GM20431 (cell line): ENCODE measurements around the gene EMID1.

Experiments
- in situ Hi-C: fragments of 300-500 bp; cut with MseI, MboI; formaldehyde crosslinking; loops from one replicate; pipeline ENCODE4 v1.15.0; 2020; ENCODE audit warnings: low sequenced_read_pairs; ENCODE audit not compliant: unreplicated experiment

The EMID1 gene

DNA sequence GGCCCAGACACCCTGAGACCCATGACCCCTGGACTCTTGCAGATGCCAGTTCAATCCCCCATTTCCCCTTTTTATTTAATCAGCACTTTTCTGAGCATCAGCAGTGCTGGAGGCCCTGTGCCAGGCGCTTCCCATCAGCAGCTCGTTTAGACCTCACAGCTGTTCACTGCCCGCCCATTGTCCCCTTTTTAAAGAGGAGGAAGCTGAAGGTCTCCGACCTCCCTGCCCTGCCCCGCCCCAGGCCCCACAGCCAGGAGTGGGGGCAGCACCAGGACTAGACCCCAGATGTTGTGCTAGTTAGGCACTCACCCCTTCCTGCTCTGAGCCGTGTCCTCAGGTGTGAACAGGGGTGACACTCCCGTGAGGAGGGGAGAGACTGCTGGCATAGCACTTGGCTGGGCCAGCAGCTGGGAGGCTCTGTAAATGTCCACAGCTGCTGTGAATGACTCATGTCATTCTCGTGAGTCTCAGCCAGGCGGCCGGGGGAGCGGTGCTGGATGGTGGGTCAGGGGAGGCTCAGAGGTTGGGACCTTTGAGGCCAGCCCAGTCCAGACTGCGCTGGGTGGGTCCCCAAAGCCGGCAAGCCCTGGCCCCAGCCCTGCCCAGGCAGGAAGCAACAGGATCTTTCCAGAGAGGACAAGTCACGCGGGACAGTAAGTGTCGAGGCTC lies 19.9 kb downstream of the EMID1 start:
- in situ Hi-C loops = loop anchor here (25.0 kb wide), 1 partner anchor 613 kb away; no protein-coding TSS in a partner anchor

DNA sequence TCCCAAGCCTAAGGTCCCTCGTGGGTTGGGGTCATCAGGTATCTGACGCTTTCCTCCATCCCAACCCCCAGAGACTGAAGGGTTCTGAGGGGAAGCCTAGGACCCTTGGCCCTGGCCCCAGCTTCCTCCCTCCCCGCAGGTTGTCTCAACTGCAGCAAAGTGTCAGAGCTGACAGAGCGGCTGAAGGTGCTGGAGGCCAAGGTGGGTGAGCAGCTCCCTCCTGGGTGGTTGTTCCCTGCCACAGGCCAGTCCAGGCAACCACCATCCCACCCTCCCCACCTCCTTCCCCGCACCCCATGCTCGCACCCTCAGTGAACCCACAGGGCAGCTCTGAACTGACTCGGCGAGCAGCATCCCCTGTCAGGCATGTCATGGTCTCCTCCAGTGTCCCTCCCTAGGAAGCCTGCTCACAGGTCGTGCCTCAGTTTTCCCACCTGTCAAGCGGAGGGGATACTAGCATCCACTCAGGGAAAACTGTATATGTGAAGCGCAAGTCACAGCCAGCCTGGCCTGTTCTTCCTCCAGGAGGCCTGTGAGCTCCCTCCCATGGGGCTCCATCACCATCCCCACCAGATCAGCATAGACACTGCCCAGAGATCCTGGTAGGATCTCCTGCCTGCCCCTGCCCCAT lies 20.8 kb downstream of the EMID1 start:
- in situ Hi-C loops = loop anchor here (25.0 kb wide), 1 partner anchor 614 kb away; no protein-coding TSS in a partner anchor

DNA sequence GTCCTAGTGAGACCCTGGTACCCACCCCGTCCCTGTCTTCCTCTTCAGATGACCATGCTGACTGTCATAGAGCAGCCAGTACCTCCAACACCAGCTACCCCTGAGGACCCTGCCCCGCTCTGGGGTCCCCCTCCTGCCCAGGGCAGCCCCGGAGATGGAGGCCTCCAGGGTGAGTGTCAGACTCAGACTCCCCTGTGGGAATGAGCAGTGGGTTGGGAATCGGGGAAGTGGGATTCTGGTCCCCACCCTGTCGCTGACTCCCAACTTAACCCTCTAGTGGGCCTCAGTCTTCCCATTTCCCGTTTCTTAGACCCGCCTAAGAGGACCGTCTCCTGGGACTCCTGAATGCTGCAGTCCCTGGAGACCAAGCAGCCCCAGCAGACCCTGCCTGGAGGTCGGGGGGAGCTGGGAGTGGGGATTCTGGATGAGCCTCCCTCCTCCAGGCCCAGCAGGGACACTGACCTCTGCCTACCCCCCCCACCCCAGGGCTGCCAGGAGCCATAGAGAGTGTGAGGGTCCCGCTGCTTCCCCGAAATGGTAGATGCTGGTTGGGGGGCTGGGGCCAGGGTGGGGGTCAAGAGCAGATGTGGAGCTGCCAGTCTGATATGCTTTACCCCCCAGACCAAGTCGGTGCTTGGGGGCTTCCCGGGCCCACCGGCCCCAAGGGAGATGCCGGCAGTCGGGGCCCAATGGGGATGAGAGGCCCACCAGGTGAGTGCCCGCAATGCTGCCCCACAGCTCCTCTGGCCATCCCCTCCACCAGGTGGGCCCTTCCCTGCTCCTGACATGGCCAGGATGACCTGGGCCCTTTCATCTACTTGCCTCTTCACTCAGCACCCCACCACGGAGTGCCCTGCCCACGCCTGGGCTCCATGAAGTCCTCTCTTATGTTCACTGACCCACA lies 25.5 kb downstream of the EMID1 start:
- in situ Hi-C loops = loop anchor here (25.0 kb wide), 1 partner anchor 619 kb away; no protein-coding TSS in a partner anchor

DNA sequence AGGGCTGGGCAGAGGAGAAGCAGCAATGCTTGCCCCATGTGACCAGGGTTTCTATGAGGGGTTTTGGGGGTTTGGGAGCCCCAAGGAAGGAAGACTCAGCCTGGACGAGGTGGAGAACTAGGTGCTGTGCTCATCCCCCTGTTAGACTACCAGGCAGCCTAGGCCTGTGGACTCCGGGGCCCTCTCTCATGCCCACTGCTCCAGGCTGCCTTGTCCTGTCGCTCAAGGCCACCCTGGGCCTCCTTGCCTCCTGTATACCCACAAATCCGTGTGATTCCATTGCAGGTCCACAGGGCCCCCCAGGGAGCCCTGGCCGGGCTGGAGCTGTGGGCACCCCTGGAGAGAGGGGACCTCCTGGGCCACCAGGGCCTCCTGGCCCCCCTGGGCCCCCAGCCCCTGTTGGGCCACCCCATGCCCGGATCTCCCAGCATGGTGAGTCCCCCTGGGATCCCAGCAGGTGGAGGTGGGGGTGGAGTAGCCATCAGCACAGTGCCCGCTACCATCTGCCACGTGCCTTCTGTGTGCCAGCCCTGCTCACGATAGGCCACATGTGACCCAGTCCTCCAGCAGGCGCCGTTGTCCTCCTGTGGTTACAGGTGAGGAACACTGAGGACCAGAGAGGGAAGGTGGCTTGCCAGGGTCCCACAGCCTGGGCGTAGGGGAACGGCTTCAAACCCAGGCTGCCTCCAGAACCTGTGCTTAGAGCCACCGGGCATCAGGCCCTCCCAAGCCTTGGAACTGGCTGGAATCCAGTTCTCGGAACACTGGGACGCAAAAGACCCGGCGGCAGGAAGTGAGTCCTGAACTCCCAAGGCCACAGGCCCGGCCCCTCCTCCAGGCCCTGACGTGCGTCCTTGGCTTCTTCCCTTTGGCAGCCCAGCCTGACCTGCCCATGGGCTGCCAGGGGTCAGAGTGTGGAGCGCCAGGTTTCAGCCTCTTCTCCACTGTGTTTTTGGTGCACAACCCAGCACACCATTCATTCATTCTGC lies 26.6 kb downstream of the EMID1 start:
- in situ Hi-C loops = loop anchor here (25.0 kb wide), 1 partner anchor 620 kb away; no protein-coding TSS in a partner anchor

DNA sequence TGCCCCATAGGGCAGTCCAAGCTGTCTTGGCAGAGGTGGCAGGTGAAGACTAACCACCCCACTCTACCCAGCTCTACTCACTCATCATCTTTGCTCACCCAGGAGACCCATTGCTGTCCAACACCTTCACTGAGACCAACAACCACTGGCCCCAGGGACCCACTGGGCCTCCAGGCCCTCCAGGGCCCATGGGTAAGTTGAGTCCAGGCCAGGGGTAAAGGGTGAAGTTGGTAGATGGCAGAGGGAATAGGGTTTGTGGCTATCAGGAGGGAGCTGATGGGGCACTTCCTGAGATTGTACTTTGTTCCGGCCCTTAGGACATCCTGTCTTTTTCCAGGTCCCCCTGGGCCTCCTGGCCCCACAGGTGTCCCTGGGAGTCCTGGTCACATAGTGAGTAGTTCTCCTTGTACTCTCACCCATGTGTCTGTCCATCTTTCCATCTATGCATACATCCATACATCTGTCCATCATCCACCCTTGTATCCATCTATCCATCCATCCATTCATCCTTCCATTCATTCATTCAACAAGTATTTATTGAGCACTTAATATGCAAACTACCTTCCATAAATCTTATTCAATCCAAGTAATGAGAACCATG lies 27.7 kb downstream of the EMID1 start:
- in situ Hi-C loops = loop anchor here (25.0 kb wide), 1 partner anchor 621 kb away; no protein-coding TSS in a partner anchor

DNA sequence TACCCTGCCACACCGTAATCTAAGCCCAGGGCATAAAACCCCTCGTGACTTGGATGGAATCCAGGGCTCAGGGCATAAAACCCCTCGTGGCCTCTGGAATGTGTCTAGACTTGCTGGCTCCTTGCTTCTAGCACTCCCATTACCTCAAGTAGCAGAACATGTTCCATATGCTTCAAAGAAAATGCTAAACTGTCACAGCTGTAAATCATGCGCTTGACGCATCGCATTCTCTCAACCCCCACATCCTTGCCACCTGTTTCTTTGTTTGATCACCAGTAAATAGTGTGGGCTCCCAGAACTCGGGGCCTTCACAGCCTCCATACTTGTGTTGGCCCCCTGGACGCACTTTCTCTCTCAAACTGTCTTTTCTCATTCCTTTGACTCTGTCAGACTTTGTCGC lies 34.8 kb downstream of the EMID1 start:
- in situ Hi-C loops = loop anchor here (25.0 kb wide), 1 partner anchor 628 kb away; no protein-coding TSS in a partner anchor

DNA sequence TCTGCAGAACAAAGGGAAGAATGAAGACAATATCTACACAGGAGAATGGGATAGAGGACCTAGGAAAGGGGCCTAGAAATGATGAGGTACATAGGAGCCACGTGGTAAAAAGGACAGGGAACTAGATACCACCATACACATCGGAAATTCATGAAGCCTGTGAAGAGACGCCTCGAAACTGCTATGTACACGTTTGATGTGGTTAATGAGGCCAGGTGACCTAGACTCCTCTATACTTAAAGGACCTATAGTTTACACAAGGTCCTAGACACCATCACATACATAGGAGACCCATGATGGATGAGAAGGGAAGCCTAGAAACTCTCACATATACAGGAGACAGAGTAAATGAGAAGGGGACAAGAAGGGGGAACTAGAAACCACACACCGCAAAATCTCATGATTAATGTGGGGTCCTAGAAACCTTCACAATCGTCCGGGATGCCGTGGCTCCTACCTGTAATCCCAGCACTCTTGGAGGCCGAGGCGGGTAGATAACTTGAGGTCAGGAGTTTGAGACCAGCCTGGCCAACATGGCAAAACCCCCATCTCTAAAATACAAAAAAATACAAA lies 38.3 kb downstream of the EMID1 start:
- in situ Hi-C loops = loop anchor here (25.0 kb wide), 1 partner anchor 632 kb away; no protein-coding TSS in a partner anchor

DNA sequence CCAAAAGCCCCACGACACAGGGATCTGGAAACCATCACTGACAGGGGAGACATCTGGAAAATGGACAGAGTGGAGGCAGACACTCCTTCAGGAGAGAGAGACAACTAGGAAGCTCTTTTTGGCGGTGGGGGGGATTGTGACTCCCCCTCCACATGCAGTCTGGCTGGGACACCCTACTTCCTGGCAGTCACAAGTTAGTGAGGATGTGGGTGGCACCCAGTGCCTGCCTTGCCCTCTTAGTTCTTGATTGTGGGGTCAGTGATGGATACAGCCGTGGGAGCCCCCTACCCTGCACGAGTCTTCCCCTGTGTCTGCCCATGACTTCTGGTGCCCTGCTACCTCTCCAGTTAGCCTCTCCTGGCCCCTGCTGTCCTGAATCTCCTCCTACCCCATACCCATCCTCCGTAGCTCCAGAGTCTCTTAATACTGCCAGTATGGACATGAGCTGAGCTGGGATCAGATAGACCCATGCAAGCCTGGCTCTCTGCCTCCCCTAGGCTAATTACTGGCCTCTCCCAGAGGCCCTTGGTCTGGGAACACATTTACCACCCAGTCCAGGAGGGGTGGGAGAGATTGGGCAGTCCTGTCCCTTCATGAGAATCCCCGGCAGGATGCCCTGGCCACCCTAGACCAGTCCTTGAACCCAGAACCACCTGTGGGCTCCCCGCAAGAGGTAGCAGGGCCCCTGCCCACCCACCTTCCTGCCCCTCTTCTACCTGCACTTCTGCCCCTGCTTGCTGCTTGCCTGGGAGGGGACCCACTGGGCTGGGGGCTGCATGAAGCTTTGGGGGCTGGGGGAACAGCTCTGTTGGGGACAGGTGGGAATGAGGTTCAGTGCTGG lies 39.3 kb downstream of the EMID1 start:
- in situ Hi-C loops = loop anchor here (25.0 kb wide), 1 partner anchor 633 kb away; no protein-coding TSS in a partner anchor

DNA sequence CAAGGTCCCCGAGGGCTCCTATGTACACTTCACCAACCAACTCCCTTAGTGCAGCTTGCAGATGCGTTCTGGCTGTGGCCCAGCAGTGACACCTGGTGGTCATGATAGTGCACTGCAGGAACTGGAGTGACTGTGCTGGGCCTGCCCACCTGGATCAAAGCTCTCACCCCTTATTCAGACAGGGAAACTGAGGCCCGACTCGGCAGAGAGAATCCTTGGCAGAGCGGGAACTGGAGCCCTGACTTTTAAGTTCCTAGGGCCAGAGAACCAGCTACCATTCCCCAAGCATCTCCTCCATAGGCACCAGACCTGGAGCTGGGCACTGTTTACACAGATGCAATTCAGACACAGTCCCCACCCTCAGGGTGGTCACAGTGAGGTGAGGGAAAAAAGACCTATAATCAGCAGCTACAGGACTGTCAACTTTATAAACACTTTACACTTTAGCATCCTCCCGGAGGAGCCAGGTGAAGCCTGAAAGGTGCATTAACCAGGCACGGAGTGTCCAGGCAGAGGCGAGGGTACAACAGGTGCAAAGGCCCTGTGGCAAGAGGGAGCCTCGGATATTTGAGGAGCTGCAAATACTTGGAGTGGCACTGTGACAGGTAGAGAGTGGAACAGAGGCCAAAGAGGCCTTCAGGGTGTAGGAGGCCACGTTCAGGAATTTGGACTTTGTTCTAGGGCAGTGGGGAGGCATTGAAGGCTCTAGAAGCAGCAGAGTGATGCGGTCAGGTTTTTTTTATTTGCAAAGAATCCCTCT lies 40.1 kb downstream of the EMID1 start:
- in situ Hi-C loops = loop anchor here (25.0 kb wide), 1 partner anchor 634 kb away; no protein-coding TSS in a partner anchor

DNA sequence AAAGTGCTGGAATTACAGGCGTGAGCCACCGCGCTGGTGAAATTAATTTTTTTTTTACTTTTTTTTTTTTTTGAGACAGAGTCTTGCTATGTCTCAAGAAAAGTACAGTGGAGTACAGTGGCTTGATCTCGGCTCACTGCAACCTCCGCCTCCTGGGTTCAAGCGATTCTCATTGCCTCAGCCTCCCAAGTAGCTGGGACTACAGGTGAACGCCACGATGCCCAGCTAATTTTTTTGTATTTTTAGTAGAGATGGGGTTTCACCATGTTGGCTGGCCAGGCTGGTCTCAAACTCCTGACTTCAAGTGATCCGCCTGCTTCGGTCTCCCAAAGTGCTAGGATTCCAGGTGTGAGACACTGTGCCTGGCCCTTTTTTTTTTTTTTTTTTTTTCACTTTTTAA lies 42.2 kb downstream of the EMID1 start:
- in situ Hi-C loops = loop anchor here (25.0 kb wide), 1 partner anchor 636 kb away; no protein-coding TSS in a partner anchor

DNA sequence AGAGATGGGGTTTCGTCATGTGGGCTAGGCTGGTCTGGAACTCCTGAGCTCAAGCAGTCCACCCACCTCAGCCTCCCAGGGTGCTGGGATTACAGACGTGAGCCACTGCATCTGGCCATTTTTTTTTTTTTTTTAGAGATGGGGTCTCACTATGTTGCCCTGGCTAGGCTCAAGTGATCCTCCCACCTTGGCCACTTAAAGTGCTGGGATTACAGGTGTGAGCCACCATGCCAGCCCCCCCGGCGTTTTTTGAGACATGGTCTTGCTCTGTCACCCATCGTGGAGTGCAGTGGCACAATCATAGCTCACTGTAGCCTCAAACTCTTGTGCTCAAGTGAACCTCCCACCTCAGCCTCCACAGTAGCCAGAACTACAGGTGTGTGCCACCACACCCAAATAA lies 45.6 kb downstream of the EMID1 start:
- in situ Hi-C loops = no loop called here

DNA sequence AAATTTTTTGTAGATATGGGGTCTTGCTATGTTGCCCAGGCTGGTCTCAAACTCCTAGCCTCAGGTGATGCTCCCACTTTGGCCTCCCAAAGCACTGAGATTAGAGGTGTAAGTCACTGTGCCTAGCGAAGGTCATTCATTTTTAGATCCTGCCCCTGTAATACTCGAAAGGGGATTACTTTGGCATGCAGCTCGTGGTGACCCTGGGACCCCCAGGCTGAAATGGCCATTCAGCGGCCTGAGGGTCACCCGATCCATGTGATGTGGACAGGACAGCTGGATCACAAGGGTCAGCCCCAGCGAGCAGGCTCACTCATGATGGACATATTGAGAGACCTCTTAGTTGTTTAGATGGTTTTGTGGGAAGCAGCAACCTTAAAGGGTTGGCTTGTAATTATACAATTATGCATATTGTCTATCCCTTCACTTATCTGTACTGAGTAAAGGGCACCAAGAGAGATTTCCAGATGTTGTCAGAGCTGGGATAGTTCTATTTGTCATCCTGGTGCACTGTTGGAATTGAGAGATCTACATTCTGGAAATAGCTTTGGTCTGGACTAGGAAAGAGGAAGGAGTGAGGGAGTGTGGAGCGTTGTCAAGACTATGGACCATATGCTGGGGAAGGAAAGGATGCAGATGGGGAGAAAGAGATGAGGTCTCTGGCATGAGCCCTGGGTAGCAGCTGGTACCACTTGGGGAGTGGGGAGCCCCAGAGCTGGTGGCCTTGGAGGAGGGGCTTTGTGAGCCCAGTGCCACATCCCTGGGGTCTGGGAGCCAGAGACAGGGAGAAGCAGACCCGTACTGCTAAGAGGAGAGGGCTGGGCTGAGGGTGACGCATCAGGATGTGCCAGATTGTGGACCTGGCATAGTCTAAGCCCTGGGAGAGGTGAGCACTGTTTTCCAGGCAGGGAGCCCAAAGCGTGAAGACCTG lies 46.5 kb downstream of the EMID1 start:
- in situ Hi-C loops = no loop called here

DNA sequence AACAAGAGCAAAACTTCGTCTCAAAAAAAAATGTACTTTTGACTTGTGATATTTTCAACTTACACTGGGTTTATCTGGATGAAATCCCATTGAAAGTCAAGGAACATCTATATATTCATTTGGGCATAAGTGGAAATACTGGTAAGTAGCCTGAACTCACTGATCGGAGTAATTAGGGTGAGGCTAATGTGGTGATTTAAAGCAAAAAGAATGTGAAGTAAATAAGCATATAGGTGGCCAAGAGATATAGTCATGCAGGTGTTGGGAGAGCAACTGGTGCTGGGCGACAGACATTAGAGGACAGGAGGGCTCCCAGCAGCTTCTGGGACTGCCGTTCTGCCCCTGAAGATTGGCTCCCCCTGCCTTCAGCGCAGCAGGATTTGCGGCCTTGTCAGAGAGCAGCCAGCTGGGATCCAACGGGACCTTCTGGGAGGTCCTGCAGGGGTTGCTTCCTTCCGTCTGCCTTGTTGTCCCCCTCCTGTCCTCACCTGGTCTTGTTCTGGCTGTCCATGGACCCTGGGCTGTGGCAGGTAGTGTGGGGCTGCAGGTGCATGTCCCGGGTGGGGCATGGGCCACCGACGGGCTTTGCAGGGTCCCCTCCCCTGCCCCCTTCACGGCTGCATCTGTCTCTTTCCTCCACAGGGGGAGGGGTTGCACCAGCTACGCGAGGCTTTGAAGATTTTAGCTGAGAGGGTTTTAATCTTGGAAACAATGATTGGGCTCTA lies 48.0 kb downstream of the EMID1 start:
- in situ Hi-C loops = no loop called here

DNA sequence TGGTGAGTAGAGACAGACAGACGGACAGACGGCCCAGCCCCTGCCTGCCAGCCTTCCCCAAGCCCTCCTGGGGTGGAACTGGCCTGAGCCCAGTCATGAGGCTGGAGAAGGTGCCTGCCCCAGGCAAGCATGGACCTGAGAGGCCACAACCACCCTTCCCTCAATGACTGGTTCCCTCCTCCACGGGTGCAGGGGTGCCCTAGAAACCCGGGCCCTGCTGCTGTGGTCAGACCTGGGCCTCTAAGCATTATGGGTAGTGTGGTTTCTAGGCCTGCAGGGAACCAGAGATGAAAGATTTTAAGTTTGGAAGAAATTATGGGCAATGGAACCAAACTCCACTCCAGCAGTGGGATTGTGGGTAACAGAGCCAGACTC lies 48.6 kb downstream of the EMID1 start:
- in situ Hi-C loops = no loop called here

DNA sequence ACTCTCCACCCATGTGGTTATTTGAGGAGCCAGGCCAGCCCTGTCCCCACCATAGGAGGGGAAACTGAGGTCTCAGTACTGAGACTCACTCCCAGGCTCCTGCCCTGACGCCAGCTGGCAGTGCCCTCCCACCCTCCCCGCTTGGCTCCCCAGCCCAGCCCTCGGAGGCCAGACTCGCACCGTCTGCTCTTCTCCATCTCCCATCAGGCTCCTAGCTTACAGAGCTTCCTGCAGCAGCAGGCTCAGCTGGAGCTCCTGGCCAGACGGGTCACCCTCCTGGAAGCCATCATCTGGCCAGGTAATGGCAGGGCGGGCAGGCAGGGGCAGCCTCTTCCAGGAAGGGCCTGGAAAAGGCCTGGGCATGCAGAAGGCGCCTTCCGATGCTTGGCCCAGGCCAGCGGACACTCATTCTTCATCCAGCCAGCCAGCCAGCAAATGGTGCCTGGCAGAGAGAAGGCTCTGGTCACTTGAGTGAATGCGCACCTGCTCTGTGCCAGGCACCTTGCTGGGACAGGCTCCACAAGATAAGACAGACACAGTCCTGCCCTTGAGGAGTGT lies 49.4 kb downstream of the EMID1 start:
- in situ Hi-C loops = no loop called here
